Measurements from ENCODE around the gene MTHFD2L.

DNA sequence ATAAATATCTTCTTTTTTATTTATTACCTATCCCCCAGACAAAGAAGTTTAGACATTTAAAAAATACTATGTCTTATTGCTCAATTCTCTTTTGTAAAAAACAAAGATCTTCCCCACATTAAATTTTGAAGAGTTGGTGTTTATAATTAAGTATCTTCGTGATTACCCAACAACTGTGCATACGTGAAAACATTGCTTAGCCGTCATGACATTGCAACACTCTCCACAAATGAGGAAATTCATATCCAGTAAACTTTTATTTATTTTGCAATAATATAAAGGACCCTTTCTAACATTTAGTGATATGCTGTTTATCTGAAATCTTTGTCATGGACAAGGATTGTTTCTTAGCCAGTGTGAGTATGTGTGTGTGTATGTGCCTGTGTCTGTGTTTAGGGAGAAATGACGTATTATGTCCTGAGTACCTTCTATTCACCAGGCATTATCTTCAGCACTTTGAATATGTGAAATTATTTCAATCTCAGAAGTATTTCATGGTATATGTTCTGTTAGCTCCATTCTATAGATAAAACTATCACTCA lies 180.9 kb downstream of the MTHFD2L start:
- TF ChIP-seq, protein P1, sequence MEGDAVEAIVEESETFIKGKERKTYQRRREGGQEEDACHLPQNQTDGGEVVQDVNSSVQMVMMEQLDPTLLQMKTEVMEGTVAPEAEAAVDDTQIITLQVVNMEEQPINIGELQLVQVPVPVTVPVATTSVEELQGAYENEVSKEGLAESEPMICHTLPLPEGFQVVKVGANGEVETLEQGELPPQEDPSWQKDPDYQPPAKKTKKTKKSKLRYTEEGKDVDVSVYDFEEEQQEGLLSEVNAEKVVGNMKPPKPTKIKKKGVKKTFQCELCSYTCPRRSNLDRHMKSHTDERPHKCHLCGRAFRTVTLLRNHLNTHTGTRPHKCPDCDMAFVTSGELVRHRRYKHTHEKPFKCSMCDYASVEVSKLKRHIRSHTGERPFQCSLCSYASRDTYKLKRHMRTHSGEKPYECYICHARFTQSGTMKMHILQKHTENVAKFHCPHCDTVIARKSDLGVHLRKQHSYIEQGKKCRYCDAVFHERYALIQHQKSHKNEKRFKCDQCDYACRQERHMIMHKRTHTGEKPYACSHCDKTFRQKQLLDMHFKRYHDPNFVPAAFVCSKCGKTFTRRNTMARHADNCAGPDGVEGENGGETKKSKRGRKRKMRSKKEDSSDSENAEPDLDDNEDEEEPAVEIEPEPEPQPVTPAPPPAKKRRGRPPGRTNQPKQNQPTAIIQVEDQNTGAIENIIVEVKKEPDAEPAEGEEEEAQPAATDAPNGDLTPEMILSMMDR (IDR thresholded peaks at IDR 0.05 in 8 of 11, conservative IDR thresholded peaks at IDR 0.05 in 3 of 11) = no peak
- no peak for TF ChIP-seq POLR2A (IDR thresholded peaks at IDR 0.05)
- TF ChIP-seq POLR2AphosphoS5 (IDR thresholded peaks at IDR 0.05) = no peak

All from spleen (tissue), 7 donors.